IPS-18c (cell line): Measurements from ENCODE around the gene NLK.
"Not testable (repeated sequence)": the region's sequence is repeated elsewhere in the genome, so short reads cannot be mapped to it uniquely, and the experiment has no call there.

Experiments used
- H3K4me3 ChIP-seq: 2 replicates; pipeline ENCODE4 v1.7.0; 2013; ENCODE audit warnings: low read depth, mild to moderate bottlenecking, low read length, moderate library complexity; ENCODE audit not compliant: insufficient read depth
- H3K9me3 ChIP-seq: one replicate; pipeline ENCODE4 v1.6.1; 2013; ENCODE audit warnings: mild to moderate bottlenecking, low read length, moderate library complexity; ENCODE audit not compliant: control insufficient read depth, insufficient read depth

Gene NLK

GRCh38 chr17:28033972-28034714 is 8.3 kb upstream of the NLK start:
- H3K9me3 ChIP-seq: no peaks in the 10 kb centered on the region
- H3K4me3 ChIP-seq: no peak overlapping the region

- H3K4me3 ChIP-seq: not testable (repeated sequence)
These were observed 7.0 kb upstream of the NLK start for GRCh38 chr17:28035452-28035851.

GRCh38 chr17:28035884-28036283 is 6.6 kb upstream of the NLK start:
- H3K4me3 ChIP-seq, H3K9me3 ChIP-seq: not testable (repeated sequence)

More at GRCh38 chr17:28035452-28035851, 7.0 kb upstream of the NLK start:
- not testable (repeated sequence) for H3K9me3 ChIP-seq

GRCh38 chr17:28038802-28039201 is 3.7 kb upstream of the NLK start:
- no peaks in the 10 kb centered on the region for H3K9me3 ChIP-seq

GRCh38 chr17:28039251-28039650 is 3.2 kb upstream of the NLK start:
- no peak overlapping the region for H3K4me3 ChIP-seq

More at GRCh38 chr17:28038802-28039201, 3.7 kb upstream of the NLK start:
- no peak overlapping the region for H3K4me3 ChIP-seq

GRCh38 chr17:28040406-28040805 is 2.1 kb upstream of the NLK start:
- Histone ChIP-seq H3K4me3 (no peak overlapping the region; the same call in 1 of the 2 replicates), H3K9me3 (no peaks in the 10 kb centered on the region)

More at GRCh38 chr17:28039251-28039650, 3.2 kb upstream of the NLK start:
- no peaks in the 10 kb centered on the region for H3K9me3 ChIP-seq

- Histone ChIP-seq H3K9me3 (no peaks in the 10 kb centered on the region), H3K4me3 (peak overlapping the region; percentile 76; the same call in 1 of the 2 replicates)
These were observed 1.2 kb upstream of the NLK start for GRCh38 chr17:28041068-28041843.

GRCh38 chr17:28041844-28042656 is 427 bp upstream of the NLK start:
- H3K9me3 ChIP-seq: no peaks in the 10 kb centered on the region
- peak overlapping the region; percentile 76 for H3K4me3 ChIP-seq

GRCh38 chr17:28042721-28043291 is 329 bp downstream of the NLK start:
- Histone ChIP-seq H3K9me3 (no peaks in the 10 kb centered on the region), H3K4me3 (peak overlapping the region; percentile 76)

GRCh38 chr17:28043296-28043695 is 819 bp downstream of the NLK start:
- peak overlapping the region; percentile 76 for H3K4me3 ChIP-seq

GRCh38 chr17:28043741-28044140 is 1.3 kb downstream of the NLK start:
- H3K4me3 ChIP-seq: no peak overlapping the region
- no peaks in the 10 kb centered on the region for H3K9me3 ChIP-seq

More at GRCh38 chr17:28043296-28043695, 819 bp downstream of the NLK start:
- H3K9me3 ChIP-seq: no peaks in the 10 kb centered on the region

GRCh38 chr17:28045304-28045703 is 2.8 kb downstream of the NLK start:
- Histone ChIP-seq H3K9me3 (no peaks in the 10 kb centered on the region), H3K4me3 (no peak overlapping the region; the same call in 1 of the 2 replicates)

- Histone ChIP-seq H3K4me3 (no peak overlapping the region), H3K9me3 (no peaks in the 10 kb centered on the region)
These were observed 3.8 kb downstream of the NLK start for GRCh38 chr17:28046034-28046825.

GRCh38 chr17:28047806-28048205 is 5.3 kb downstream of the NLK start:
- Histone ChIP-seq H3K4me3 (no peak overlapping the region), H3K9me3 (no peaks in the 10 kb centered on the region)

GRCh38 chr17:28049071-28049470 is 6.6 kb downstream of the NLK start:
- Histone ChIP-seq H3K4me3 (no peak overlapping the region), H3K9me3 (no peaks in the 10 kb centered on the region)

GRCh38 chr17:28053044-28053670 is 10.7 kb downstream of the NLK start:
- no peaks in the 10 kb centered on the region for H3K9me3 ChIP-seq
- H3K4me3 ChIP-seq: no peak overlapping the region
